Measurements from ENCODE around the gene LNX1. TPM values are rescaled to one million over a fixed set of nuclear protein-coding genes. Genes with fewer than 3 reads are reported as not detected.
"Not testable (repeated sequence)": the region's sequence is repeated elsewhere in the genome, so short reads cannot be mapped to it uniquely, and the experiment has no call there.

LNX1 gene
- total RNA-seq, 1 donor from 2014 or later: 11.8 TPM

DNA sequence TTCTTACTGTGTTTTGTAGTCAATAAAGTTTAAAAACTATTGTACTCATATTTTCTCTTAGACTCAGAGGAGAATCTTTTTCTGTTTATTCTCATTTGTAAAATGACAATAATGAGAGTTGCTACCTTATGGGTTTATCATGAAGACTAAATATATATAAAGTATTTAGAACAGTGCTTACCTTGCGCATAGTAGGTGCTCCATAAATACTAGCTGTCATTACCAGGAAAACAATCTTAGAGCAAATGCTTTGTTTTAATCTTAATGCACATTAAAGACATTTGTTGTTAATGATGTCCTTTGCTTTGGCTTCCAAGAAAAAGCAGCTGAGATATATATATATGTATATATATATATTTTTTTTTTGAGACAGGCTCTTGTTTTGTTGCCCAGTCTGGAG is 168.9 kb downstream of the LNX1 start:
- no peaks in the 10 kb centered on the region for H3K27me3 ChIP-seq
- TF ChIP-seq, protein P1, sequence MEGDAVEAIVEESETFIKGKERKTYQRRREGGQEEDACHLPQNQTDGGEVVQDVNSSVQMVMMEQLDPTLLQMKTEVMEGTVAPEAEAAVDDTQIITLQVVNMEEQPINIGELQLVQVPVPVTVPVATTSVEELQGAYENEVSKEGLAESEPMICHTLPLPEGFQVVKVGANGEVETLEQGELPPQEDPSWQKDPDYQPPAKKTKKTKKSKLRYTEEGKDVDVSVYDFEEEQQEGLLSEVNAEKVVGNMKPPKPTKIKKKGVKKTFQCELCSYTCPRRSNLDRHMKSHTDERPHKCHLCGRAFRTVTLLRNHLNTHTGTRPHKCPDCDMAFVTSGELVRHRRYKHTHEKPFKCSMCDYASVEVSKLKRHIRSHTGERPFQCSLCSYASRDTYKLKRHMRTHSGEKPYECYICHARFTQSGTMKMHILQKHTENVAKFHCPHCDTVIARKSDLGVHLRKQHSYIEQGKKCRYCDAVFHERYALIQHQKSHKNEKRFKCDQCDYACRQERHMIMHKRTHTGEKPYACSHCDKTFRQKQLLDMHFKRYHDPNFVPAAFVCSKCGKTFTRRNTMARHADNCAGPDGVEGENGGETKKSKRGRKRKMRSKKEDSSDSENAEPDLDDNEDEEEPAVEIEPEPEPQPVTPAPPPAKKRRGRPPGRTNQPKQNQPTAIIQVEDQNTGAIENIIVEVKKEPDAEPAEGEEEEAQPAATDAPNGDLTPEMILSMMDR (IDR thresholded peaks at IDR 0.05): no peak
- TF ChIP-seq POLR2A (IDR thresholded peaks at IDR 0.05): no peak
- no peak overlapping the region for H3K4me3 ChIP-seq
- no peak overlapping the region for H3K27ac ChIP-seq
- no peak for DNase-seq (ENCODE audit: extremely low spot score in 2 of 2)
- H3K36me3 ChIP-seq: no peaks in the 10 kb centered on the region
- intact Hi-C loops (cut with DNase I): no loop called here
- no peaks in the 10 kb centered on the region for H3K9me3 ChIP-seq
- no peaks in the 10 kb centered on the region for H3K4me1 ChIP-seq

DNA sequence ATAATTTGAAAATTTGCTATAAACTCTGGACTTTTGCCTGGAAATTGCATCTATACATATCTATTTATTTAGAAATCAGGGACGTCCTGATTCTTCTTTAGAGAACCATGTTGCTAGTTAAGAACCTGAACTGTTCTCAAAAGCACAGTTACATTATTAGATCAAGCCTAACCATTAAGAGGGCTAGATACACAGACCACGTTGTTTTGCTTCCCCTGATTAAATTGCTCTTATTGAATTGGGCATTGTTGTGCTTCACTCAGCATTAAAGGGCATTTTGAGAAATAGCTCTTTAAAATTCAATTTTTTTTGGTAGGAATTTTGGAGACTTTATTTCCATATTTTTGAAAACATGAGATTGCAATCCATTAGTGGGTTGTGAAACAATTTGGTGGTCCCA is 169.5 kb downstream of the LNX1 start:
- TF ChIP-seq, protein P1 (IDR thresholded peaks at IDR 0.05): no peak
- no peak for TF ChIP-seq POLR2AphosphoS5 (IDR thresholded peaks at IDR 0.05; ENCODE audit: insufficient read depth in 1 of 2, low read depth in 1 of 2)
- TF ChIP-seq POLR2A (IDR thresholded peaks at IDR 0.05): no peak

GRCh38 chr4:53419208-53419607 is 172.1 kb downstream of the LNX1 start:
- H3K36me3 ChIP-seq: peaks cover 0 to 4% of the 10 kb centered on the region in 2 donors
- no peak for DNase-seq (ENCODE audit: extremely low spot score in 2 of 2)
- intact Hi-C loops (cut with DNase I): no loop called here
- no peaks in the 10 kb centered on the region for H3K27me3 ChIP-seq
- no peak overlapping the region for H3K4me3 ChIP-seq
- H3K9me3 ChIP-seq: no peaks in the 10 kb centered on the region
- no peaks in the 10 kb centered on the region for H3K4me1 ChIP-seq
- TF ChIP-seq POLR2A (IDR thresholded peaks at IDR 0.05): no peak
- TF ChIP-seq, protein P1 (IDR thresholded peaks at IDR 0.05): no peak
- TF ChIP-seq POLR2AphosphoS5 (IDR thresholded peaks at IDR 0.05; ENCODE audit: insufficient read depth in 1 of 2, low read depth in 1 of 2): no peak
- no peak overlapping the region for H3K27ac ChIP-seq

More for the DNA sequence above, 169.5 kb downstream of the LNX1 start:
- intact Hi-C loops (cut with DNase I): no loop called here
- no peaks in the 10 kb centered on the region for H3K4me1 ChIP-seq
- H3K27ac ChIP-seq: no peak overlapping the region
- no peaks in the 10 kb centered on the region for H3K36me3 ChIP-seq
- no peak for DNase-seq (ENCODE audit: extremely low spot score in 2 of 2)
- H3K4me3 ChIP-seq: no peak overlapping the region
- no peaks in the 10 kb centered on the region for H3K9me3 ChIP-seq
- no peaks in the 10 kb centered on the region for H3K27me3 ChIP-seq

GRCh38 chr4:53409479-53409878 is 181.8 kb downstream of the LNX1 start:
- intact Hi-C loops (cut with DNase I); DNase-seq (ENCODE audit: extremely low spot score in 2 of 2); H3K9me3 ChIP-seq; H3K4me1 ChIP-seq; H3K36me3 ChIP-seq; H3K27me3 ChIP-seq; H3K4me3 ChIP-seq; H3K27ac ChIP-seq: not testable (repeated sequence)

Other genes starting within 250 kb of the LNX1 start
- 33.1 TPM for gene SCFD2, start 225.4 kb downstream of the LNX1 start, total RNA-seq
- 31.7 TPM for gene FIP1L1, start 213.8 kb downstream of the LNX1 start, total RNA-seq

Measured in vagina (tissue), 2 donors.